NCI-H187 (cell line): Measurements from ENCODE around the gene NUP153.
"Not testable (repeated sequence)": the region's sequence is repeated elsewhere in the genome, so short reads cannot be mapped to it uniquely, and the experiment has no call there.

Experiments used
- DNase-seq, 2 experiments: peaks; one replicate each; lab custom pipeline; 2025; lab: John Stamatoyannopoulos, UW

NUP153 gene

DNA sequence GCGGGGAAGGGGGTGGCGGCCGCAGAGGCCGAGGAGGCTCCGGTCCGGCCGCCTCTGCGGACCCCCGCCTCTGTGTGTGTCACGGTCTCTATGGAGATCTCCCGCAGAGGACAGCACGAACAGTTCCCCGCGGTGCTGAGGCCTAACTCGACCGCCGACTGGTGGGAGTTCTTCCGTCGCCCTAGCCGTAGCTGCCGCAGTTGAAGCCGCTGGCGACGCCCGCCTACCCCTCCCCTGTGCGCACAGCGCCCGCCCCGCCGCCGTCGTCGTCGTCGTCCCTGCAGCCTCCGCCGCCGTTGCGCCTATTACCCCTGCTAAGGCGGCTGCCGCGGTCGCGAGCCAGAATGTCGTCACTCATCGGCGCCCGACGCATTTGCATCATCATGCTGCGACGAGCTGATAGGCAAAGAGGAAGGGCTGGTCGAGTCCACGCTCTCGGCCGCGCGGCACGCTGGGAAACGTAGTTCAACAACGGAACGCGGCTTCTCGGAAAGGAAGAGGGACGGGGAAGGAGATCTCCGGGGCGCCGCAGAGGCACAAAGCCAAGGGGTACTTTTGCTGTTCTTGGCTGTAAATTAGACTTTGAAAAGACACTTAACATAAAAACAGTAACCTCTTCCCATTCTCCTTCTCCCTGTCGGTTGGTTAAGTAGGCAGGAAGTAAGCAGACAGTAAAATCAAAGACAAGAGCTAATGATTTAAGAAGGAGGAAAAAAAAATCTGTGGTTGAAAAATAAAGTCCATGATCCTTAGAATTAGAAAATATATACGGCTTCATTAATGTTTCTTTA lies at the start of gene NUP153:
Gene NUP153, minus strand, starts transcription at position 346 of the 791 bp plus-strand sequence. CDS start 538 bp downstream, outside the sequence.
- peak; percentile 96 to 99 for DNase-seq

GRCh38 chr6:17754254-17754653 lies 47.5 kb upstream of the NUP153 start:
- peak in 1 of 2 experiments; percentile 0 for DNase-seq

- DNase-seq = not testable (repeated sequence)
These were observed 38.6 kb upstream of the NUP153 start for GRCh38 chr6:17745324-17745723.

GRCh38 chr6:17744757-17745308 lies 38.1 kb upstream of the NUP153 start:
- not testable (repeated sequence) for DNase-seq

DNA sequence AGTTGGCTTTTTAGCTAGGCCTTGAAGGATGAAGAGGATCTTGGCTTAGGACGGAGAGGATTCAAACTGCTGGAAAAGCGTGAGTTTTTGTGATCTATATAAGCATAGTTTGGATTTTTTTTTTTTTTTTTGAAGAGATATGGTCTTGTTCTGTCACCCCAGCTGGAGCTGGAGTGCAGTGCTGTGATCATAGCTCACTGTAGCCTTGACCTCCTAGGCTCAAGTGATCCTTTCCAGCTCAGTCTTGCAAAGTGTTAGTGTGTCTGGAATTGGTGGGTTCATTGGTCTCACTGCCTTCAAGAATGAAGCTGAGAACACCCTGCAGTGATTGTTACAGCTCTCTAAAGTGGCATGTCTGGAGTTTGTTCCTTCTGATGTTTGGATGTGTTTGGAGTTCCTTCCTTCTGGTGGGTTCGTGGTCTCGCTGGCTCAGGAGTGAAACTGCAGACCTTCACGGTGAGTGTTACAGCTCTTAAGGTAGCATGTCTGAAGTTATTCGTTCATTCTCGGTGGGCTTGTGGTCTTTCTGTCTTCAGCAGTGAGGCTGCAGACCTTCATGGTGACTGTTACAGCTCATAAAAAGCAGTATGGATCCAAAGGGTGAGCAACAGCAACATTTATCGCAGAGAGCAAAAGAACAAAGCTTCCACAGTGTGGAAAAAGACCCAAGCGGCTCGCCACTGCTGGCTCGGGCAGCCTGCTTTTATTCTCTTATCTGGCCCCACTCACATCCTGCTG lies 37.5 kb upstream of the NUP153 start:
- no peak for DNase-seq

- DNase-seq = no peak
These were observed 34.8 kb upstream of the NUP153 start for GRCh38 chr6:17741507-17741906.

- no peak for DNase-seq
These were observed 34.0 kb upstream of the NUP153 start for GRCh38 chr6:17740559-17741220.

DNA sequence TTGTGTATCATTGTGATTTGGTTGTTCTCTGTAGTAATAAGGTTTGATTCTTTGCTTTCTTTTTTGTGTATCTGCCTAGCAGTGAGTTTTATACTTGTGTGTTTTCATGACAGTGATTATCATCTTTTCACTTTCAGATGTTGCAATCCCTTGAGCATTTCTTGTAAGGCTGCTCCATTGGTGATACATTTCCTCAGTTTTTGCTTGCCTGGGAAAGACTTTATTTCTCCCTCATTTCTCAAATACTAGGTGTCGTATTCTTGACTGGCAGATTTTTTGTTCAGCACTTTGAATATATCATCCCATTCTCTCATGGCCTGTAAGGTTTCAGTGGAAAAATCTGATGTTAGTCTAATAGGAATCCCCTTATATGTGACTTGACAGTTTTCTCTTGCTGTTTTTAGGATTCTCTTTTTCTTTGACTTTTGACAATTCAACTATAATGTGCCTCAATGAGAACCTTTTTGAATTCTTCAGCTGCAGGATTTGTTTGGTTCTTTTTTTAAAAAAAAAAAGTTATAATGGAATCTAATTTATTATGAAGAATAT lies 31.1 kb upstream of the NUP153 start:
- no peak for DNase-seq

DNA sequence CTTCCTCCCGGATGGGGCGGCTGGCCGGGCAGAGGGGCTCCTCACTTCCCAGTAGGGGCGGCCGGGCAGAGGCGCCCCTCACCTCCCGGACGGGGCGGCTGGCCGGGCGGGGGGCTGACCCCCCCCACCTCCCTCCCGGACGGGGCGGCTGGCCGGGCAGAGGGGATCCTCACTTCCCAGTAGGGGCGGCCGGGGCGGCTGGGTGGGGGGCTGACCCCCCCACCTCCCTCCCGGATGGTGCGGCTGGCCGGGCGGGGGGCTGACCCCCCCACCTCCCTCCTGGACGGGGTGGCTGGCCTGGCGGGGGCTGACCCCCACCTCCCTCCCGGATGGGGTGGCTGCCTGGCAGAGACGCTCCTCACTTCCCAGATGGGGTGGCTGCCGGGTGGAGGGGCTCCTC lies 28.6 kb upstream of the NUP153 start:
- not testable (repeated sequence) for DNase-seq

- DNase-seq = no peak
These were observed 23.5 kb upstream of the NUP153 start for GRCh38 chr6:17730078-17730704.

GRCh38 chr6:17729223-17730077 lies 22.7 kb upstream of the NUP153 start:
- DNase-seq = no peak

DNA sequence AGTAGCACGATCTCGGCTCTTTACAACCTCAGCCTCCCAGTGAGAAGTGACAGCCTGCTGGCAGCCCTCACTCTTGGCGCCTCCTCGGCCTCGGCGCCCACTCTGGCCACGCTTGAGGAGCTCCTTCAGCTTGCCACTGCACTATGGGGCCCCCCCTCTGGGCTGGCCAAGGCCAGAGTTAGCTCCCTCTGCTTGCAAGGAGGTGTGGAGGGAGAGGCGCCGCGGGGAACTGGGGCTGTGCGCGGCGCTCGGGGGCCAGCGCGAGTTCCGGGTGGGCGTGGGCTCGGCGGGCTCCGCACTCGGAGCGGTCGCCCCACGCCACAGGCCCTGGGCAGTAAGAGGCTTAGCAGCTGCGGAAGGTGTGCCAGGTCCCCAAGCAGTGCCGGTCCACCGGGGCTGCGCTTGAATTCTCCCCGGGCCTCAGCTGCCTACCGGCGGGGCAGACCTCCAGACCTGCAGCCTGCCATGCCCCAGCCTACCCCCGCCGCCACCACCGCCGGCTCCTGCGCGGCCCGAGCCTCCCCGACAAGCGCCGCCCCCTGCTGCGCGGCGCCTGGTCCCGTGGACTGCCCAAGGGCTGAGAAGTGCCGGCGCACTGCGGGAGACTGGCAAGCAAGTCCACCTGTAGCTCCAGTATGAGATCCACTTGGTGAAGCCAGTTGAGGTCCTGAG lies 22.0 kb upstream of the NUP153 start:
- DNase-seq = no peak

- DNase-seq = no peak
These were observed 18.4 kb upstream of the NUP153 start for GRCh38 chr6:17725083-17725482.

DNA sequence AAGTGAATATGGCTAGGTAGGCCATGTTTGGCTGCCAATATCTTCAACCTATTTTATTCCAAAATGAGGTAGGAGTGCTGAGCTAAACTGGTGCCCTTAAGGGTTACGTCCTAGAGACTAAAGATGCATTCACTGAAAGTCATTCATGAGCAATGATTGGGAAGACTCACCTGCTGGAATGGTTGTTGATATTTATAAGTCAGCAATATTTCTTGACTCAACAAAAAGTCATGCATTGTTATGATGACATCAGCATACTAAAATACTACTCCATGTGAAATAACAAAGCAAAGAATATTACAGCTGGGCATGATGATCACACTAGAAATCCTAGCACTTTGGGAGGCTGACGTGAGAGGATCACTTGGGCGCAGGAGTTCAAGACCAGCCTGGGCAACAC lies 17.6 kb upstream of the NUP153 start:
- DNase-seq = no peak

- no peak for DNase-seq
These were observed 14.9 kb upstream of the NUP153 start for GRCh38 chr6:17721671-17722070.

DNA sequence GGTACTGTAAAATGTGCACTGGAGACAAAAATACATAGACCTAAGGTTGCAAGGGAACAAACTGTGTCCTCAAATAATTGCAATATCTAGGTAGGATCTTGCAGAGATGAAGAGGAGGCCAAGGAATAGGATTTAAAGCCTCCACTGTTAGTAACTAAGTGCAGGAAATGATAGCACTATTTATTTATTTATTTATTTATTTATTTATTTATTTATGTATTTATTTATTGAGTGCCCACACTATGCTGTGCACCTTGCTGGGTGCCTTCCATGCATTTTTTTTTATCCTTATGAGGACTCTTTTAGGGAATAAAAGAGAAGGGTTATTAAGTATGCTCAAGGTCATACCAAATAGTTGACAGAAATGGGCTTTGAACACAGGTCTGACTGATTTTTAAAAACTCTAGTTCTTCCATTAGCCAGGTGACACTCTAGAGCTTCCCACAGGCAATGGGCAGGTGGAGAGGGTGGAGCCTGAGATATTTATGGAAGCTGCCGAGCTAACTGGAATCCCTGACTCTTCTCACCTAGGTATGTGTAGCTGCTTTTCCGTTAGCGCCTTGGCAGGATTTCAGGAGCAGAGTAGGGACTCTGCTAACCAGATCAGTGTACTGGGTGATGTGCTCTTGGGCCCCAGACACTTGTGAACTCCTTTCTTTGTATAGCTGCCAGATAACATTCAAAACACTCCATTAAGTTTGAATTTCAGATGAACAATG lies 12.8 kb upstream of the NUP153 start:
- DNase-seq = no peak

GRCh38 chr6:17716221-17716620 lies 9.5 kb upstream of the NUP153 start:
- no peak for DNase-seq

DNA sequence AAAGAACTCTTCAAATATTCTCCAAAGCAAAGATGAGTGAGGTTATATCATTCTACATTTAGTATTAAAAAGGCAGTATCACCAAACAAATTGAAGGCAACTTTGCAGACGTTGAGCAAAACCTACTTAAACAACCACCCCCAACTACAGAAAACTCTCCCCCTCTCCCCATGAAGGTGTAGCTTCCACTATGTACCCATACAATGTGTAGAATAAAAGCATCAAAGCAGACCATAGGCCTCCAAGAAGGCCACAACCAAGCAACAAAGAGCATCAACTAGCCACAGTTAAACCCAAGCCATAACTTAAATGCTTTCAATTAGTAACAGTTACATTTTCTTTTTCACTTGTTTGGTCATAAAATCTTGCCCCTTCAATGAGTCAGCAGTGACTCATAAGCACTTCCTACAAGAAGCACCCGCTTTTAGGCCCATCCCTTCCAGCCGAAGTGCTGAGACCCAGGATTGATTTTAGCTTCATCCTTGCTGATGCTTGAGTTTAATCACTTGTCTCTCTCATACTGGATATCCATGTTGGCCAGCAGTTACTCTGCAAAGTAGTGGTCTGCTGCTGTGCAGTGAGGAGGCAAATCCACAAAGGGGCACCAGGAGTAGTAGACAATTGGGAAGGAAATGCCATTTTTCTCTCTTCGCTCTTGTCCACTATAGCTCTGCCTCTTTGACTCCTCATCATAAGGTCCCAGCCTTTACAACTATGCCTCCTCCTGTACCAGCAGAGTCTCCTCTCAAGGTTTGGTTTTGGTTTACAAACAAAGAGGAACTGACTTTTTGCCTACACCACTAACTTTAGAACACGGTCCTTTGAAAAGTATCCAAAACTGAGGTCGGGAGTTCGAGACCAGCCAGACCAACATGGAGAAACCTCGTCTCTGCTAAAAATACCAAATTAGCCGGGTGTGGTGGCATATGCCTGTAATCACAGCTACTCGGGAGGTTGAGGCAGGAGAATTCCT lies 8.4 kb upstream of the NUP153 start:
- DNase-seq = no peak
